GM21360 (cell line): ENCODE results near the gene USH2A.

Source experiments
- ATAC-seq: cut with Tn5 transposase; IDR thresholded peaks from one replicate; pipeline ENCODE4 v1.9.1; 2021; ENCODE audit warnings: mild to moderate bottlenecking, moderate library complexity; ENCODE audit not compliant: unreplicated experiment

The USH2A gene

GRCh38 chr1:215986401-215986800 is 436.8 kb downstream of the USH2A start:
- no peak for ATAC-seq

GRCh38 chr1:215983680-215984079 is 439.6 kb downstream of the USH2A start:
- no peak for ATAC-seq

GRCh38 chr1:215971793-215972441 is 451.3 kb downstream of the USH2A start:
- no peak for ATAC-seq

DNA sequence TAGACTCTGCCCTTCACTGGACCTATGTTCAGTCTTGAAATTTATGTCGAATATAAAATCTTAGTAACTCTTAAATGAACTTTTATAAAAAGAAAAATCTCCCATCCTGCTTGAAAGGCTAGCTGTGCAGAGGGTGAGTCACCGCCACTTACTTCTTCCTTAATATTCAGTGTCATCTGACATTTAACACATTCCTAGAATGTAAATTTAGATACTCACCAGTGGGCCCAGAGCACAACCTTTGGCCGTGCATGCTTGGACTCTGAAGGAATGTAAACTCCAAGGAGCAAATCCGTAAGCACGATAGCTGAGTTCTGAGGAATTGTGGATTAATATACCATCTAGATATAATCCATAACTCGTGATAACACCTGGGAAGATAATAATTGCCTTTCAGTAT is 452.8 kb downstream of the USH2A start:
- no peak for ATAC-seq

DNA sequence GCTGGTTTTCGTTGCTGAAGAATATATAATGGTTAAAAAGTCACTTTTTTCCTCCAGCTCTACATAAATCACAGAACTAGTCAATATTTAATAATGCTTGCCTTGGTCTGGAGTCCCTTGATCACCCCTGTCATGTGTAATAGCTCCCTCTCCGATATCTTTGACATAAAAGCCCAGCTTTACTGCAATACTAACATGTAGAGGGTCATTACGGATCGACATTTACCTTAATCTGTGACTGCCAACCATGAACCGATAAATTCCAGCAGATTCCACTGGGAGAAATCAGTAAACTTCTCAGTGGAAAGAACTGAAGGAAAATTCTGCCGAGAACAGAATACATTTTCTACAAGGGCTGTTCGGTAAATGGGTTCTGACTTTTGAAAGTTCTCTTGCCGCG is 459.6 kb downstream of the USH2A start:
- no peak for ATAC-seq

- ATAC-seq: no peak
Measured at GRCh38 chr1:215963040-215963439, 460.2 kb downstream of the USH2A start.

DNA sequence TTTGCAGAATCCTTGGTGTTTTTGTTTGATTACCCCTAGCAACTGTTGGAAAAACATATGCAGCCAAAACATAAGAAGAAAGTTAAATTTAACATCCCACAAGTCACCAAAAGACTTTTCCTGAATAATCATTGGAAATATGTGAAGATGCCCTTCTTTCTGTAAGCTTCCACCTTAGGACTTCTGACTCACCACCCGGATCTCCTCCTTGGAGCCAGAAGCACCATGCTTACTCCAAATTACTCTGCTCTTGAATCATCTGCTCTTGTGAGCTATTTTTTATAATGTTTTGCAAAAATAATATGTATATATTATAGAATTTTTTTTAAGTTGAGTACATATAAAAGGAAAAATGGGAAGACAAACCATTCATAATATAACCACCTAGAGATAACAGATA is 464.4 kb downstream of the USH2A start:
- ATAC-seq: no peak

DNA sequence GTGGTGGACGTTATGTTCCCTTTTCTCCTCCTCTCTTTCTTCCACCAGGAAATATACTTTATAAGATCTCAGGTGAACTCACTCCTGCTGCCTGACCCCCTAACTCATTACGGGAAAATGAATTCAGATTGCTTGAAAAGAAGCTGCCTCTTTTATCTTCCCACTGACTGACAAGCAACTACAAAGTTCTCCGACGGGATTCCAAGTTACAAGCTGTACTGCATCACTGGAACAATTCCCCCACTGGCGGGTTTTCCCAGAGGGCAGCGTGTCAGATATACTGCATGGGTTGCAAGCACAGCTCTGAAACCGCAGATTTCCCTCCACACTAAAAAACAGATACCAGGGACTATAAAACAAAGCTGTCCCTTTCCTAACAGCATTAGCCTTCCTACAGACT is 465.6 kb downstream of the USH2A start:
- no peak for ATAC-seq

DNA sequence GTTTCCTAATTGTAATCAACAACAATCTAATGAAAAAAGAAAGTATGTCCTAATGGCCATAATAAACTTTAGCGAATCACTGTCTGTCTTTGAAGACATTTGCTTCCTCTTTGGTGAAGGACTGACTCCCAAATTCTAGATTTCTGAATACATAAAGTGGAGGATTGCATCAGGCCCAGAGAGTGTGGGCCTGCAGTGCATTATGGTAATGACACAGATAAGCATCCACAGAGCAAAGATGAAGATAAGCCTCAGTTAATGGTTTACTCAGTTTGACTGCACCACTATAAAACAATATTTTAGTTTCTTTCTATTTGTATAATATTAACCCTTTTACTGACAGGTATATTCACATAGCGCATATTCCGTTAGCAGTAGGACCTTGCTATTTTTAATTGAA is 490.7 kb downstream of the USH2A start:
- no peak for ATAC-seq

DNA sequence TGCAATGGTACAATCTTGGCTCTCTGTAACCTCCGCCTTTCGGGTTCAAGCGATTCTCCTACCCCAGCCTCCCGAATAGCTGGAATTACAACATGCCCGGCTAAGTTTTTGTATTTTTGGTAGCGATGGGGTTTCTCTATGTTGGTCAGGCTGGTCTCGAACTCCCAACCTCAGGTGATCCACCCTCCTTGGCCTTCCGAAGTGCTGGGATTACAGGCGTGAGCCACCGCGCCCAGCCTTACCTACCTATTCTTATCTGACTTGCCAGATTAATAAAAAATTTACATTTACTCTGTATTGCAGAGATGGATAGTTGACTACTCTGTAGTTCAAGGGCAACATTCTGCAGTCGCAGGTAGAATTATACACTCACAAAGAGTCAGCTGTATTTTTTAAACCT is 496.6 kb downstream of the USH2A start:
- no peak for ATAC-seq

DNA sequence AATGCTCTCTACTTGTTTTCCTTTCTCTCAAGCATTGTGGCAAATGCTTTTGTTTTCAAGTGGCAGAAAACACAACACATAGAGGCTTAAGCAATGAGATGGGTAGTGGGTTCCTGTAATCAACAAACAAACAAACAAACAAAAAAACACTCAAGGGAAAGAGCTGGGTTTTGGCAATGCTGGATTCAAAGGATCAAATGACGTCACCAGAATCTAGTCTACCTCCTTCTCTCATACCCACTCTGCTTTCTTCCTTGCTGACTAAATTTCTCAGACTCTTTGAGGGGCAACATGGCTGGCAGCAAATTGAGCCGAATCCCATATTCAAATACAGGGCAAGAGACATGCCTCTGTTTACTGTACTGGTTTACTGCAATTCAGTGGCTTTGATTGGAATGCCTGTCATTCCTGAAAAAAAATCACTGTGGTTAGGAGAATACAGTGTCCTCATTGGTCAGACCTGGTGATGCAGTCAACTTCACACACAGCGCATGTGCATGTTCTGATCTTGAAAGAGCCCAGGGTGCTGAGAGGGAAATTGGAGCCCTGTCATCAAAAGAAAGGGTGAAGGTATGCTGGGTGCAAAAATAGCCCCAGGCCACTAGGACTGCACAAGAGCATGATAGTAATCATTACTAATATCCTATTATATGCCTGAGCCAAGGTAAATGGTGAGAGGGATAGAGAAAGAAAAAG is 500.0 kb downstream of the USH2A start:
- ATAC-seq: no peak

DNA sequence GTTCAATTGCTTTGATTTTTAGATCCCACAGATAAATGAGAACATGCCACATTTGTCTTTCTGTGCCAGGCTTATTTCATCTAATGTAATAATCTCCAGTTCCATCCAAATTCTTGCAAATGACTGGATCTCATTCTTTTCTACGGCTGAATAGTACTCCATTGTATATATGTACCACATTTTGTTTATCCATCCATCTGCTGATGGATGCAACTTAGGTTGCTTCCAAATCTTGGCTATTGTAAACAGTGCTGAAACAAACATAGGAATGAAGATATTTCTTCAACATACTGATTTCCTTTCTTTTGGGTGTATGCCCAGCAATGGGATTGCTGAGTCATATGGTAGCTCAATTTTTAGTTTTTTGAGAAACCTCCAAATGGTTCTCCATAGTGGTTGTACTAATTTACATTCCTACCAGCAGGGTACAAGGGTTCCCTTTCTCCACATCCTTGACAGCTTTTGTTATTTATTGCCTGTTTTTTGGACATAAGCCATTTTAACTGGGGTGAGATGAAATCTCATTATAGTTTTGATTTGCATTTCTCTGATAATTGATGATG is 511.8 kb downstream of the USH2A start:
- no peak for ATAC-seq

DNA sequence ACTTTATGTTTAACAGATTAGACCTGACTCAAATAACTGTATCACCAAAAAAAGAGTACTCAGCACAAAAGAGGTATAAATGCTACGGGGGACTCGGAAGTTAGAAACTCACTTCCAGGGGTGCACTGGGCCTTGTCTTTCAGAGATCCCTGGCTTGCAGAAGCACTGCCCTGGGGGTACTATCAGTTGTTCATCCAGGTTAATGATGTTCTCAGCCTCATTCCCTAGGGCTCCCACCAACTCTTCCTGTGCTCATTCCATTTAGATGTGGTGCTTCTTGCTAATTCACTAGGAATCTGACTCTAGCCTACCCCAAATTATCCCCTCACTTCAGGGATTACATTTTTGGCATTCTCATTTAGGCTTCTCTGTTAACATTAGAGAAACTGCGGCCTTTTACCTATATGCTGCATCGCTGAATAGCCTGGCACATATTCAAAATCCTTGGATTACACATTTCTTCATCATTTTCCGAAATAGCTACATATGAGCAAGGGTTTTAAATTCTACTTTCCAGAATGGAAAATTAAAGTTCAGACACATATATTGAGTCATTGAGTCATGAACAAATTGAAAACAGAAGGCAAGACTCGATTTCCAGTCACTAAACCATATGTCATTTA is 517.6 kb downstream of the USH2A start:
- no peak for ATAC-seq

DNA sequence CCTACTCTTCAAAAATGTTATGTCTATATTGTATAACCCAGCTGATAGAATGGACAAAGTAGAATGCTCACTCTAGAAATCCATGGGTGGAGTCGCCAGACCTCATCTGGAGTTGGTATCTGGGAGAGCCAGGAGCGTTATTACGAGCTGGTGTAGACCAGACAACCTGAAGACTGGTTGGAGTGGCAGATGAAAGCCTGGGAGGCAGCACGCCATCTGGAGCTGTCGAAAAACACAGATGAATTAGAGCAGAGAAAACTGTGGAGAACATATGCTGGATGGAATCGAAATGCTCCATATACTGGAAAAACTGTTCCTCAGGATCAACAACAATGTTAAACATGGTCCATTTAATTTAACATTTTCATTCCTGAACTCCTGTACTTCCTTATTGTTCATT is 522.6 kb downstream of the USH2A start:
- ATAC-seq: no peak

- ATAC-seq: no peak
Measured at GRCh38 chr1:215899901-215900300, 523.3 kb downstream of the USH2A start.

DNA sequence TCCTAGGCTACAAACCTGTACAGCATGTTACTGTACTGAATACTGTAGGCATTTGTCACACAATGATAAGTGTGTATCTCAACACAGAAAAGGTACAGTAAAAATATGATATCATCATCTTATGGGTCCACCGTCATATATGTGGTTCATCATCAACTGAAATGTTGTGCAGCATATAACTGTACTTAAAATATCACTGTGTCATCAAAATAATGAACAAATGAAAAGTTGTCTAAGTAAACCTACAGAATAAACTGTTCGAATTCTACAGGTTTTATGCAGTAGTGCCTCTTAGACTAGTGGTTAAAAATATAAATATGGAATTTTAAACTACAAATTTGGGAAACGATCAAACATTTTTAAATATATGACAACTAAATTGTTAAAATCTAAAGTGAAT is 527.4 kb downstream of the USH2A start:
- ATAC-seq: no peak

GRCh38 chr1:215895276-215895675 is 528.0 kb downstream of the USH2A start:
- ATAC-seq: no peak

DNA sequence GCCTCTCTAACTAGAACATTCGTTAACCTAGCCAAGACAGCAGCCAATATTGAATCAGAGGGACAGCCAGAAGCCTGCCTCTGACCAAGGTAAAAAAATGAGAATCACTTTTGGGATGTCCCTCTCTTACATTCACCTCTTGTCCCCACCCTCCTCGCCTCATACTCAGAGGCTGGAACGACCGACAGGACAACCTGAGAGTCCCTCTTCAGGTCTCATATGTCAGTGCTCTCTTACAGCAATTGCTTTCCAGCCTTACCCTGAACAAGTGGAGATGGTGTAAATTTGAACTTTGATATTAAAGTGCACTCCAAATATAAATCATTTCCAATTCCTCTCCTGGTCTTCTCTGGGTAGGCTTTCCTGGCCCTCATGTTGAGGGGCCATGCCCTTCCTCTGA is 528.6 kb downstream of the USH2A start:
- no peak for ATAC-seq

- no peak for ATAC-seq
Measured at GRCh38 chr1:215891266-215892057, 531.8 kb downstream of the USH2A start.

GRCh38 chr1:215890438-215890837 is 532.8 kb downstream of the USH2A start:
- ATAC-seq: peak; percentile 55

DNA sequence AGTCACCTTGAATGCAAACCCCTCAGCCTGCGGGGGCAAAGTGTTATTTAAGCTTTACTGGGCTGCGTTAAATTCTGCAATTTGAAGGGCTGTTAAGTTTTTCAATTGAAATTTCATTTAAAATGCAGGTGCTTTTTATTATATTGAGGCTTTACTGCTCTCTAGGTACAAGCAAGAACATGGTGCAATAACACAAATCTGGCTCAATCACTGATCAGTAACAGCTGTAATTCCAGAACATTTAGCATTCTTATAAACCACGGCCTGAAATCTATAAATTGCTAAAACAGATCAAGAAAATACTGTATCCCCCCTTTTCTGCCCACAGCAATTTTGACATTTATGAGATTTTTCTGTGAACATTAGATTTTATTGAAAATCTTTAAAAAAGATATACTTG is 533.4 kb downstream of the USH2A start:
- ATAC-seq: no peak
